Esophagus squamous epithelium (tissue), 4 donors: Measurements from ENCODE around the gene LHPP.

Experiments
- CTCF ChIP-seq, 6 experiments: fragments of 450-650 bp in 4 of 6; fragments of 200-600 bp in 2 of 6; sonication (generic) in 2 of 6; IDR thresholded peaks; one replicate each; pipeline ENCODE4 v1.5.1; 2016 to 2019; ENCODE audit warnings: antibody characterized with exemption in 6 of 6, mild to moderate bottlenecking in 4 of 6, moderate library complexity in 4 of 6
- POLR2A ChIP-seq, 4 donors: fragments of 450-650 bp; IDR thresholded peaks; one replicate each; pipeline ENCODE4 v1.6.1; 2017; ENCODE audit warnings: antibody characterized with exemption in 4 of 4, mild to moderate bottlenecking in 4 of 4, moderate library complexity in 3 of 4

DNA sequence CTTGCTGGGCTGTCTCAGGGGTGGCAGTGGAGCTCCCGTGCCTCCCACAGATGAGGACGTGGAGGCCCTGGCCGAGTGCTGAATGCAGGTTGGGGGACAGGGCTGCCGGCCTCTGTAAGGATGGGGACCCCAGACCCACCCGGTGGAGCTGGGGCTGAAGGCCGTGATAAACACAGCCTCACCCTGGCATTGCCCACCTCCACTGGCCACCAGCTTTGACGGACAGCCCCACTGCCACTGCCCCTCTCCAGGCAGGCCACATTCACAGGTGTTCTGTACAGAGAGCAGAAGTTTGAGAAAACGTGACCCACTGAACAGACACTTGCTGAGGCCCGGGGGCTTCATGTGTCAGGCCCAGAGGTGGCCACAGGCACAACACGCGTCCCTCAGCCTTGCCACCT, 126.2 kb downstream of the LHPP start:
- TF ChIP-seq POLR2A (IDR thresholded peaks at IDR 0.05) (no peak), CTCF (IDR thresholded peaks at IDR 0.05) (no peak)
